GM12878 (cell line): ENCODE measurements around the gene PPIC. TPM values are rescaled to one million over a fixed set of nuclear protein-coding genes. Genes with fewer than 3 reads are reported as not detected.

Experiments
- ATAC-seq: fragments of 200-7000 bp; cut with Tn5 transposase; 3 replicates; pipeline ENCODE4 v1.9.1; 2020; ENCODE audit warnings: mild to moderate bottlenecking, moderate library complexity
- BruUV-seq: library from RNA; stranded (reverse); fragments of 400-500 nt; replicated peaks from 2 replicates; lab custom pipeline; 2021; lab: Mats Ljungman, UMichigan
- CTCF ChIA-PET: fragments of 300-600 bp; sonication (Branson Sonifier 250); formaldehyde crosslinking; extraction: SDS; loops from one replicate; lab custom pipeline; 2021; ENCODE audit warnings: inconsistent platforms; lab: Yijun Ruan, JAX
- POLR2A ChIA-PET: fragments of 350-600 bp; formaldehyde crosslinking; extraction: SDS; loops from one replicate; lab custom pipeline; 2021; ENCODE audit warnings: inconsistent platforms; lab: Charles Lee
- RAD21 ChIA-PET: fragments of 300-600 bp; sonication (Branson Sonifier 250); formaldehyde crosslinking; loops from one replicate; lab custom pipeline; 2023; ENCODE audit warnings: antibody characterized with exemption; ENCODE audit not compliant: unreplicated experiment; lab: Charles Lee
- SMC1A ChIA-PET: fragments of 300-600 bp; sonication (Branson Sonifier 250); formaldehyde crosslinking; loops from one replicate; lab custom pipeline; 2023; ENCODE audit not compliant: unreplicated experiment, uncharacterized antibody; lab: Charles Lee
- DNase-seq: peaks from one replicate; pipeline ENCODE4 v3.0.0-alpha.2; 2011; ENCODE audit warnings: low read depth, low spot score
- FAIRE-seq: peaks from 3 replicates; lab custom pipeline; 2011; peaks lifted over from hg19 to GRCh38; lab: Jason Lieb, UNC
- H2AFZ ChIP-seq: 2 replicates; pipeline ENCODE4 v1.6.0; 2011; ENCODE audit warnings: low read depth, low read length, control low read depth; ENCODE audit not compliant: control insufficient read depth
- H3K27ac ChIP-seq: 2 replicates; pipeline ENCODE4 v1.5.1; 2011; ENCODE audit warnings: control low read depth; ENCODE audit not compliant: control insufficient read depth, insufficient read depth
- H3K27me3 ChIP-seq, 2 experiments: replicated peaks in 1 of 2; 2 replicates each; pipeline versions ENCODE4 v1.6.0 to v1.6.1; 2011; ENCODE audit warnings: low read length in 1 of 2; ENCODE audit not compliant: control insufficient read depth in 2 of 2, insufficient read depth in 2 of 2
- H3K36me3 ChIP-seq, 2 experiments: 2 replicates each; pipeline ENCODE4 v1.5.1; 2011; ENCODE audit warnings: low read length in 1 of 2; ENCODE audit not compliant: control insufficient read depth in 2 of 2, insufficient read depth in 2 of 2
- H3K4me1 ChIP-seq: 2 replicates; pipeline ENCODE4 v1.6.1; 2011; ENCODE audit warnings: mild to moderate bottlenecking, low read length, moderate library complexity, mixed read lengths; ENCODE audit not compliant: control insufficient read depth, insufficient read depth
- H3K4me2 ChIP-seq: 2 replicates; pipeline ENCODE4 v1.6.0; 2011; ENCODE audit warnings: control low read depth; ENCODE audit not compliant: control insufficient read depth, insufficient read depth
- H3K4me3 ChIP-seq: fragments of 200-600 bp; sonication (generic); 2 replicates; pipeline ENCODE4 v1.5.1; 2016
- H3K79me2 ChIP-seq: 2 replicates; pipeline ENCODE4 v1.6.0; 2011; ENCODE audit warnings: low read length; ENCODE audit not compliant: control insufficient read depth, insufficient read depth
- H3K9ac ChIP-seq: 2 replicates; pipeline ENCODE4 v1.8.0; 2011; ENCODE audit warnings: low read length, control low read depth, mixed read lengths; ENCODE audit not compliant: control insufficient read depth, insufficient read depth
- H3K9me3 ChIP-seq: replicated peaks from 3 replicates; pipeline ENCODE4 v1.5.1; 2011; ENCODE audit warnings: mild to moderate bottlenecking, low read length; ENCODE audit not compliant: control insufficient read depth, insufficient read depth
- H4K20me1 ChIP-seq: 2 replicates; pipeline ENCODE4 v1.6.0; 2011; ENCODE audit not compliant: control insufficient read depth, insufficient read depth
- ATF7 ChIP-seq: fragments of 450-650 bp; IDR thresholded peaks from 2 replicates; pipeline ENCODE4 v1.6.1; 2016; ENCODE audit warnings: low read depth, mild to moderate bottlenecking
- CHD2 ChIP-seq: IDR thresholded peaks from 2 replicates; pipeline ENCODE4 v1.6.1; 2011; ENCODE audit warnings: low read depth, low read length, improper control_type of control experiment, borderline replicate concordance
- GABPA ChIP-seq: IDR thresholded peaks from 2 replicates; pipeline ENCODE4 v1.6.1; 2014; ENCODE audit warnings: antibody characterized with exemption, low read depth, mild to moderate bottlenecking, inconsistent platforms
- PAX5 ChIP-seq: IDR thresholded peaks from 2 replicates; pipeline ENCODE4 v1.6.1; 2011; ENCODE audit warnings: low read depth, low read length, borderline replicate concordance
- PML ChIP-seq: IDR thresholded peaks from 2 replicates; pipeline ENCODE4 v1.6.1; 2012; ENCODE audit warnings: low read length, inconsistent platforms
- RELA ChIP-seq: fragments of 450-650 bp; IDR thresholded peaks from 2 replicates; pipeline ENCODE4 v1.8.0; 2014; ENCODE audit warnings: borderline replicate concordance; ENCODE audit not compliant: partially characterized antibody
- WGBS: methylation state at CpG from one replicate; pipeline ENCODE4 v1.1.6; 2016; ENCODE audit warnings: low lambda C conversion rate; ENCODE audit not compliant: insufficient replicate concordance, insufficient coverage; ENCODE audit errors: missing lambda C conversion rate; 5-methylcytosine and 5-hydroxymethylcytosine counted together
- in situ Hi-C: fragments of 300-500 bp; cut with MboI; formaldehyde crosslinking; loops from 9 replicates; pipeline ENCODE4 v1.14.3; 2018; ENCODE audit warnings: mixed read lengths
- intact Hi-C: fragments of 100-400 bp; cut with micrococcal nuclease; formaldehyde crosslinking; loops from one replicate; pipeline ENCODE4 v1.14.2; 2022; ENCODE audit not compliant: unreplicated experiment
- polyA plus RNA-seq, 11 experiments: library from polyadenylated mRNA; depleted of rRNA in 4 of 11; unstranded in 6 of 11; stranded (reverse) in 5 of 11; fragments of >200 nt; fragmentation: Nextera tagmentation in 4 of 11; fragmentation: Illumina TruSeq in 1 of 11; extraction: Ambion mirVana in 4 of 11; extraction: Trizol in 1 of 11; gene quantifications; 1 replicate in 1 of 11; 2 replicates in 10 of 11; pipeline versions ENCODE4 v1.2.1 to v1.2.3, GENCODE V29; 2011 to 2016; ENCODE audit warnings: inconsistent platforms in 2 of 11, missing spikeins in 2 of 11, low read depth in 1 of 11
- total RNA-seq, 4 experiments: library from RNA; depleted of rRNA in 3 of 4; stranded (reverse); fragments of >200 nt in 3 of 4; fragmentation: Illumina TruSeq in 1 of 4; extraction: Trizol in 1 of 4; gene quantifications; 2 replicates each; pipeline versions ENCODE4 v1.2.1 to v1.2.3, GENCODE V29; 2013 to 2021
- TF ChIP-seq, protein P1 (sequence below): fragments of 450-650 bp; IDR thresholded peaks from 2 replicates; pipeline ENCODE4 v1.6.1; 2018; ENCODE audit warnings: borderline replicate concordance, mild to moderate bottlenecking; ENCODE audit not compliant: partially characterized antibody

Gene PPIC
- total and polyA plus RNA-seq, 10 of the 15 experiments (the other 5 are each of a cell fraction or from before 2014, with no cell fraction given) = 0.12 to 0.21 TPM; not detected in 8

GRCh38 chr5:122984425-122984824, 52.1 kb downstream of the PPIC start (continued):
- TF ChIP-seq, protein P1, sequence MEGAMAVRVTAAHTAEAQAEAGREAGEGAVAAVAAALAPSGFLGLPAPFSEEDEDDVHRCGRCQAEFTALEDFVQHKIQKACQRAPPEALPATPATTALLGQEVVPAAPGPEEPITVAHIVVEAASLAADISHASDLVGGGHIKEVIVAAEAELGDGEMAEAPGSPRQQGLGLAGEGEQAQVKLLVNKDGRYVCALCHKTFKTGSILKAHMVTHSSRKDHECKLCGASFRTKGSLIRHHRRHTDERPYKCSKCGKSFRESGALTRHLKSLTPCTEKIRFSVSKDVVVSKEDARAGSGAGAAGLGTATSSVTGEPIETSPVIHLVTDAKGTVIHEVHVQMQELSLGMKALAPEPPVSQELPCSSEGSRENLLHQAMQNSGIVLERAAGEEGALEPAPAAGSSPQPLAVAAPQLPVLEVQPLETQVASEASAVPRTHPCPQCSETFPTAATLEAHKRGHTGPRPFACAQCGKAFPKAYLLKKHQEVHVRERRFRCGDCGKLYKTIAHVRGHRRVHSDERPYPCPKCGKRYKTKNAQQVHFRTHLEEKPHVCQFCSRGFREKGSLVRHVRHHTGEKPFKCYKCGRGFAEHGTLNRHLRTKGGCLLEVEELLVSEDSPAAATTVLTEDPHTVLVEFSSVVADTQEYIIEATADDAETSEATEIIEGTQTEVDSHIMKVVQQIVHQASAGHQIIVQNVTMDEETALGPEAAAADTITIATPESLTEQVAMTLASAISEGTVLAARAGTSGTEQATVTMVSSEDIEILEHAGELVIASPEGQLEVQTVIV = no peak
- TF ChIP-seq GABPA = no peak
- no peak for TF ChIP-seq ATF7
- TF ChIP-seq RELA = no peak
- no peak for TF ChIP-seq PAX5
- TF ChIP-seq, all 136 proteins: peak for 0

GRCh38 chr5:122982376-122982775, 54.1 kb downstream of the PPIC start:
- H3K27ac ChIP-seq = no peak overlapping the region
- intact Hi-C loops (no loop called here), in situ Hi-C loops (no loop called here)
- ATAC-seq (no peak), FAIRE-seq (no peak), DNase-seq (no peak)
- H3K4me3 ChIP-seq = no peak overlapping the region
- no TSS peak for BruUV-seq
- H4K20me1 ChIP-seq = no peaks in the 10 kb centered on the region
- H3K9me3 ChIP-seq = no peaks in the 10 kb centered on the region
- CTCF ChIA-PET = no interaction called here
- H3K36me3 ChIP-seq = no peaks in the 10 kb centered on the region
- TF ChIP-seq CHD2 (no peak), PML (no peak)
- WGBS = 59% methylated on average over 1 of the region's 1 CpG
- no peak overlapping the region for H3K9ac ChIP-seq
- no peak overlapping the region for H2AFZ ChIP-seq
- SMC1A ChIA-PET = no interaction called here
- POLR2A ChIA-PET = no interaction called here
- RAD21 ChIA-PET = no interaction called here
- H3K4me2 ChIP-seq = no peak overlapping the region
- no peaks in the 10 kb centered on the region for H3K79me2 ChIP-seq
- H3K27me3 ChIP-seq = no peaks in the 10 kb centered on the region
- peaks cover 20% of the 10 kb centered on the region for H3K4me1 ChIP-seq
